H1 (cell line): ENCODE measurements around the gene RXRA.

Source experiments
- CHD1 ChIP-seq: IDR thresholded peaks from 2 replicates; pipeline ENCODE4 v1.6.1; 2012; ENCODE audit warnings: low read depth, low read length, improper control_type of control experiment
- JUND ChIP-seq: IDR thresholded peaks from 2 replicates; pipeline ENCODE4 v1.6.1; 2011; ENCODE audit warnings: mild to moderate bottlenecking, improper control_type of control experiment, low read length
- MAX ChIP-seq: IDR thresholded peaks from 2 replicates; pipeline ENCODE4 v1.6.1; 2012; ENCODE audit warnings: inconsistent platforms
- SIN3A ChIP-seq, 2 experiments: IDR thresholded peaks in 1 of 2; conservative IDR thresholded peaks in 1 of 2; 2 replicates each; pipeline ENCODE4 v1.6.1; 2011 to 2012; ENCODE audit warnings: low read length in 2 of 2, improper control_type of control experiment in 1 of 2, low read depth in 1 of 2, mild to moderate bottlenecking in 1 of 2
- USF2 ChIP-seq: IDR thresholded peaks from 2 replicates; pipeline ENCODE4 v1.6.1; 2011; ENCODE audit warnings: low read length, improper control_type of control experiment

GRCh38 chr9:134460206-134460605 is 134.0 kb downstream of the RXRA start:
- TF ChIP-seq CHD1 (no peak), USF2 (no peak), MAX (no peak), JUND (no peak), SIN3A (conservative IDR thresholded peaks at IDR 0.05 in 1 of 2, IDR thresholded peaks at IDR 0.05 in 1 of 2; ENCODE audit: low read depth in 1 of 2, low read length in 2 of 2) (no peak)
